GM12878 (cell line): ENCODE results near the gene ARL10. TPM values are rescaled to one million over a fixed set of nuclear protein-coding genes. Genes with fewer than 3 reads are reported as not detected.
A peak's percentile ranks its signal among the peaks of the same experiment; 100 is the strongest.

Source experiments
- E4F1 ChIP-seq: fragments of 450-650 bp; IDR thresholded peaks from 2 replicates; pipeline ENCODE4 v1.6.1; 2018; ENCODE audit warnings: borderline replicate concordance, mild to moderate bottlenecking; ENCODE audit not compliant: partially characterized antibody
- IRF3 ChIP-seq: fragments of 450-650 bp; IDR thresholded peaks from 2 replicates; pipeline ENCODE4 v1.6.1; 2014; ENCODE audit warnings: mild to moderate bottlenecking
- KLF5 ChIP-seq: fragments of 450-650 bp; IDR thresholded peaks from 2 replicates; pipeline ENCODE4 v1.6.1; 2014; ENCODE audit warnings: mild to moderate bottlenecking; ENCODE audit not compliant: partially characterized antibody
- ZBTB40 ChIP-seq: fragments of 450-650 bp; IDR thresholded peaks from 2 replicates; pipeline ENCODE4 v1.6.1; 2016; ENCODE audit warnings: mild to moderate bottlenecking, moderate library complexity, borderline replicate concordance
- polyA plus RNA-seq, 11 experiments: library from polyadenylated mRNA; depleted of rRNA in 4 of 11; unstranded in 6 of 11; stranded (reverse) in 5 of 11; fragments of >200 nt; fragmentation: Nextera tagmentation in 4 of 11; fragmentation: Illumina TruSeq in 1 of 11; extraction: Ambion mirVana in 4 of 11; extraction: Trizol in 1 of 11; gene quantifications; 1 replicate in 1 of 11; 2 replicates in 10 of 11; pipeline versions ENCODE4 v1.2.1 to v1.2.3, GENCODE V29; 2011 to 2016; ENCODE audit warnings: inconsistent platforms in 2 of 11, missing spikeins in 2 of 11, low read depth in 1 of 11
- total RNA-seq, 4 experiments: library from RNA; depleted of rRNA in 3 of 4; stranded (reverse); fragments of >200 nt in 3 of 4; fragmentation: Illumina TruSeq in 1 of 4; extraction: Trizol in 1 of 4; gene quantifications; 2 replicates each; pipeline versions ENCODE4 v1.2.1 to v1.2.3, GENCODE V29; 2013 to 2021

The ARL10 gene
- total and polyA plus RNA-seq, 10 of the 15 experiments (the other 5 are each of a cell fraction or from before 2014, with no cell fraction given) = 0.44 to 6.4 (median 2.4) TPM

- no peak for TF ChIP-seq E4F1
- peak; percentile 26; the same call in 1 of the 2 replicates for TF ChIP-seq ZBTB40
- TF ChIP-seq KLF5 = no peak
- no peak for TF ChIP-seq IRF3
- TF ChIP-seq, all 136 proteins: peak for 3
Measured at GRCh38 chr5:176364765-176365350, 429 bp upstream of the ARL10 start (continued).
